ENCODE measurements around the gene RUFY4. TPM values are rescaled to one million over a fixed set of nuclear protein-coding genes. Genes with fewer than 3 reads are reported as not detected.

Gene RUFY4
- total RNA-seq, 2 experiments from 2014 or later, result not detected

GRCh38 chr2:218027426-218028188 lies 41.4 kb upstream of the RUFY4 start:
- CTCF ChIA-PET (ENCODE audit: unreplicated experiment), result no interaction called here
- H3K4me1 ChIP-seq (ENCODE audit: insufficient read depth, low read length, poor library complexity, severe bottlenecking), result no peaks in the 10 kb centered on the region

GRCh38 chr2:218028189-218028495 lies 40.9 kb upstream of the RUFY4 start:
- intact Hi-C loops (cut with micrococcal nuclease; ENCODE audit: unreplicated experiment), result no loop called here
- CTCF ChIA-PET (ENCODE audit: unreplicated experiment), result no interaction called here
- no peak for TF ChIP-seq CTCF (conservative IDR thresholded peaks at IDR 0.05; ENCODE audit: low read length)
- DNase-seq (ENCODE audit: low spot score), result no peak
- H3K4me1 ChIP-seq (ENCODE audit: insufficient read depth, low read length, poor library complexity, severe bottlenecking), result no peaks in the 10 kb centered on the region
- no peaks in the 10 kb centered on the region for H3K36me3 ChIP-seq (ENCODE audit: insufficient read depth, low read length)
- BruUV-seq (replicated peaks), result no TSS peak
- POLR2A ChIA-PET, result no interaction called here
- no peak overlapping the region for H2AFZ ChIP-seq (ENCODE audit: low read length)
- no peaks in the 10 kb centered on the region for H3K9me2 ChIP-seq (ENCODE audit: insufficient read depth, low read length)
- H3K9me3 ChIP-seq (ENCODE audit: low read length), result no peaks in the 10 kb centered on the region
- no peak overlapping the region for H3K4me2 ChIP-seq (ENCODE audit: low read length)
- H4K20me1 ChIP-seq (ENCODE audit: insufficient read depth, low read length), result no peaks in the 10 kb centered on the region
- no peak overlapping the region for H3K27ac ChIP-seq (ENCODE audit: low read depth, low read length, poor library complexity, severe bottlenecking)
- no peak overlapping the region for H3K4me3 ChIP-seq (ENCODE audit: low read depth, low read length, poor library complexity, severe bottlenecking)
- no peaks in the 10 kb centered on the region for H3K79me2 ChIP-seq (ENCODE audit: insufficient read depth, low read depth, low read length)

More at GRCh38 chr2:218027426-218028188, 41.4 kb upstream of the RUFY4 start:
- no peak overlapping the region for H3K27ac ChIP-seq (ENCODE audit: low read depth, low read length, poor library complexity, severe bottlenecking)
- no peaks in the 10 kb centered on the region for H3K79me2 ChIP-seq (ENCODE audit: insufficient read depth, low read depth, low read length)
- no peak overlapping the region for H3K4me3 ChIP-seq (ENCODE audit: low read depth, low read length, poor library complexity, severe bottlenecking)
- intact Hi-C loops (cut with micrococcal nuclease; ENCODE audit: unreplicated experiment), result no loop called here
- H3K9me2 ChIP-seq (ENCODE audit: insufficient read depth, low read length), result no peaks in the 10 kb centered on the region
- no peak for TF ChIP-seq CTCF (conservative IDR thresholded peaks at IDR 0.05; ENCODE audit: low read length)
- no peak for TF ChIP-seq EZH2phosphoT487 (IDR thresholded peaks at IDR 0.05; ENCODE audit: borderline replicate concordance, low read depth, low read length)
- no peaks in the 10 kb centered on the region for H3K9me3 ChIP-seq (ENCODE audit: low read length)
- no peaks in the 10 kb centered on the region for H4K20me1 ChIP-seq (ENCODE audit: insufficient read depth, low read length)
- POLR2A ChIA-PET, result no interaction called here
- BruUV-seq (replicated peaks), result no TSS peak
- H2AFZ ChIP-seq (ENCODE audit: low read length), result no peak overlapping the region
- H3K36me3 ChIP-seq (ENCODE audit: insufficient read depth, low read length), result no peaks in the 10 kb centered on the region
- no peak for DNase-seq (ENCODE audit: low spot score)
- H3K4me2 ChIP-seq (ENCODE audit: low read length), result no peak overlapping the region

- Histone ChIP-seq H2AFZ (ENCODE audit: low read length) (no peak overlapping the region), H3K27ac (ENCODE audit: low read depth, low read length, poor library complexity, severe bottlenecking) (no peak overlapping the region), H3K36me3 (ENCODE audit: insufficient read depth, low read length) (no peaks in the 10 kb centered on the region), H3K4me2 (ENCODE audit: low read length) (no peak overlapping the region), H3K9me2 (ENCODE audit: insufficient read depth, low read length) (no peaks in the 10 kb centered on the region), H3K4me3 (ENCODE audit: low read depth, low read length, poor library complexity, severe bottlenecking) (no peak overlapping the region), H3K79me2 (ENCODE audit: insufficient read depth, low read depth, low read length) (no peaks in the 10 kb centered on the region), H3K9me3 (ENCODE audit: low read length) (no peaks in the 10 kb centered on the region), H4K20me1 (ENCODE audit: insufficient read depth, low read length) (no peaks in the 10 kb centered on the region), H3K4me1 (ENCODE audit: insufficient read depth, low read length, poor library complexity, severe bottlenecking) (no peaks in the 10 kb centered on the region)
- ChIA-PET POLR2A (no interaction called here), CTCF (ENCODE audit: unreplicated experiment) (no interaction called here)
- no TSS peak for BruUV-seq (replicated peaks)
- intact Hi-C loops (cut with micrococcal nuclease; ENCODE audit: unreplicated experiment), result no loop called here
- TF ChIP-seq EZH2phosphoT487 (IDR thresholded peaks at IDR 0.05; ENCODE audit: borderline replicate concordance, low read depth, low read length) (no peak), CTCF (conservative IDR thresholded peaks at IDR 0.05; ENCODE audit: low read length) (no peak)
- no peak for DNase-seq (ENCODE audit: low spot score)
Observed at GRCh38 chr2:218028562-218029348, 40.3 kb upstream of the RUFY4 start.

Data from OCI-LY7 (cell line).